K562 (cell line): ENCODE data around the gene PRKRIP1. TPM values are rescaled to one million over a fixed set of nuclear protein-coding genes. Genes with fewer than 3 reads are reported as not detected.
A peak's percentile ranks its signal among the peaks of the same experiment; 100 is the strongest.

Experiments used
- ATAC-seq: fragments of 200-7000 bp; cut with Tn5 transposase; 3 replicates; pipeline ENCODE4 v1.9.1; 2020; ENCODE audit warnings: moderate library complexity
- BruUV-seq: library from RNA; stranded (reverse); fragments of 400-500 nt; replicated peaks from 2 replicates; lab custom pipeline; 2021; lab: Mats Ljungman, UMichigan
- CTCF ChIA-PET: fragments of 300-600 bp; formaldehyde crosslinking; extraction: SDS; loops from one replicate; lab custom pipeline; 2021; ENCODE audit warnings: low intra/inter-chr PET ratio; lab: Yijun Ruan, JAX
- POLR2A ChIA-PET: fragments of 300-600, 350-650 bp; sonication (Branson Sonifier 250); formaldehyde crosslinking; extraction: SDS; loops from one replicate; lab custom pipeline; 2021; ENCODE audit warnings: antibody characterized with exemption, inconsistent platforms; lab: Yijun Ruan, JAX
- DNase-seq, 4 experiments: peaks; one replicate each; pipeline versions ENCODE4 v3.0.0 to v3.0.0-alpha.2; 2011 to 2018; ENCODE audit warnings: low spot score in 3 of 4, mixed read lengths in 3 of 4; ENCODE audit errors: extremely low read depth in 1 of 4
- FAIRE-seq: peaks from 2 replicates; lab custom pipeline; 2011; peaks lifted over from hg19 to GRCh38; lab: Jason Lieb, UNC
- H2AFZ ChIP-seq: 2 replicates; pipeline ENCODE4 v1.6.0; 2011; ENCODE audit warnings: low read depth, low read length, control low read depth, inconsistent platforms
- H3K27ac ChIP-seq: fragments of 200-600 bp; 3 replicates; pipeline ENCODE4 v1.8.0; 2011; ENCODE audit warnings: low read depth, mild to moderate bottlenecking, control low read depth, inconsistent platforms, low read length, moderate library complexity, mixed read lengths; ENCODE audit errors: extremely low read depth
- H3K27me3 ChIP-seq, 2 experiments: fragments of 300-600 bp in 1 of 2; 2 replicates in 1 of 2; 3 replicates in 1 of 2; pipeline versions ENCODE4 v1.6.0 to v1.8.0; 2011; ENCODE audit warnings: inconsistent platforms in 2 of 2, low read length in 2 of 2, mild to moderate bottlenecking in 1 of 2, mixed read lengths in 1 of 2, moderate library complexity in 1 of 2; ENCODE audit not compliant: control insufficient read depth in 2 of 2, insufficient read depth in 2 of 2
- H3K36me3 ChIP-seq: fragments of 300-600 bp; 3 replicates; pipeline ENCODE4 v1.8.0; 2011; ENCODE audit warnings: mild to moderate bottlenecking, low read length, inconsistent platforms; ENCODE audit not compliant: control insufficient read depth, insufficient read depth
- H3K4me1 ChIP-seq, 2 experiments: fragments of 200-600 bp in 1 of 2; replicated peaks in 1 of 2; 2 replicates in 1 of 2; 3 replicates in 1 of 2; pipeline versions ENCODE4 v1.5.1 to v1.8.0; 2011; ENCODE audit warnings: inconsistent platforms in 2 of 2, low read length in 2 of 2, mild to moderate bottlenecking in 1 of 2, mixed read lengths in 1 of 2, moderate library complexity in 1 of 2; ENCODE audit not compliant: control insufficient read depth in 2 of 2, insufficient read depth in 2 of 2
- H3K4me2 ChIP-seq: 2 replicates; pipeline ENCODE4 v1.6.1; 2011; ENCODE audit warnings: low read length, control low read depth, inconsistent platforms, mixed read lengths; ENCODE audit not compliant: insufficient read depth
- H3K4me3 ChIP-seq: fragments of 200-600 bp; sonication (generic), shearing (Covaris generic); 2 replicates; pipeline ENCODE4 v1.5.1; 2016; ENCODE audit warnings: control low read depth, inconsistent platforms
- H3K79me2 ChIP-seq: fragments of 200-600 bp; 3 replicates; pipeline ENCODE4 v1.8.0; 2011; ENCODE audit warnings: low read length, inconsistent platforms; ENCODE audit not compliant: control insufficient read depth, insufficient read depth
- H3K9ac ChIP-seq, 2 experiments: 2 replicates each; pipeline versions ENCODE4 v1.6.0 to v1.6.1; 2011; ENCODE audit warnings: low read depth in 2 of 2, low read length in 2 of 2, control low read depth in 1 of 2, inconsistent platforms in 1 of 2, mild to moderate bottlenecking in 1 of 2, mixed read lengths in 1 of 2; ENCODE audit not compliant: insufficient read depth in 1 of 2
- H3K9me1 ChIP-seq: one replicate; pipeline ENCODE4 v1.6.0; 2011; ENCODE audit warnings: inconsistent platforms, mild to moderate bottlenecking, low read length, moderate library complexity; ENCODE audit not compliant: control insufficient read depth, insufficient read depth
- H3K9me3 ChIP-seq: replicated peaks from 2 replicates; pipeline ENCODE4 v1.5.1; 2011; ENCODE audit warnings: low read depth, low read length, inconsistent platforms; ENCODE audit not compliant: control insufficient read depth, insufficient read depth
- H4K20me1 ChIP-seq: replicated peaks from 2 replicates; pipeline ENCODE4 v1.6.1; 2011; ENCODE audit warnings: low read length, inconsistent platforms, mixed read lengths; ENCODE audit not compliant: control insufficient read depth, insufficient read depth
- HMGN3 ChIP-seq: IDR thresholded peaks from 2 replicates; pipeline ENCODE4 v1.6.1; 2011; ENCODE audit warnings: borderline replicate concordance, low read depth, mild to moderate bottlenecking, mixed read lengths, low read length; ENCODE audit not compliant: insufficient read length; ENCODE audit errors: extremely low read depth
- MBD1 ChIP-seq: fragments of 250-450 bp; sonication (Bioruptor Pico); IDR thresholded peaks from 2 replicates; pipeline ENCODE4 v1.8.0; 2022; ENCODE audit warnings: inconsistent platforms
- RBFOX2 ChIP-seq: fragments of 200-400 bp; formaldehyde crosslinking; IDR thresholded peaks from 2 replicates; pipeline ENCODE4 v1.6.1; 2017; ENCODE audit warnings: low read depth, mild to moderate bottlenecking, low read length, moderate library complexity
- ZBTB33 ChIP-seq: sonication (generic); formaldehyde crosslinking; IDR thresholded peaks from 2 replicates; pipeline ENCODE4 v1.8.1; 2023; ENCODE audit warnings: mild to moderate bottlenecking, missing genetic modification reagents
- WGBS: fragments of 100-300 bp; shearing (Covaris generic); methylation state at CpG from one replicate; pipeline ENCODE4 v1.1.6; 2016; ENCODE audit warnings: low coverage, mixed read lengths; ENCODE audit not compliant: insufficient coverage; ENCODE audit errors: missing lambda C conversion rate; 5-methylcytosine and 5-hydroxymethylcytosine counted together
- in situ Hi-C: fragments of 300-500 bp; cut with MboI; formaldehyde crosslinking; loops from 4 replicates; pipeline ENCODE4 v1.15.0; 2018; ENCODE audit warnings: inconsistent platforms, mixed read lengths
- intact Hi-C: fragments of 100-400 bp; cut with micrococcal nuclease; formaldehyde crosslinking; loops from 2 replicates; pipeline ENCODE4 v1.14.2; 2022
- polyA plus RNA-seq, 8 experiments: library from polyadenylated mRNA; depleted of rRNA in 4 of 8; stranded (reverse) in 5 of 8; unstranded in 3 of 8; fragments of >200 nt; fragmentation: Nextera tagmentation in 2 of 8; fragmentation: Illumina TruSeq in 1 of 8; extraction: Ambion mirVana in 2 of 8; extraction: Trizol in 1 of 8; gene quantifications; 2 replicates each; pipeline versions ENCODE4 v1.2.1 to v1.2.3, GENCODE V29; 2011 to 2014; ENCODE audit warnings: inconsistent platforms in 1 of 8, missing spikeins in 1 of 8
- total RNA-seq, 7 experiments: library from RNA; depleted of rRNA in 6 of 7; stranded (reverse); fragments of >200 nt in 6 of 7; fragmentation: Illumina TruSeq in 2 of 7; extraction: Trizol in 2 of 7; gene quantifications; 2 replicates each; pipeline versions ENCODE4 v1.2.1 to v1.2.3, GENCODE V29; 2011 to 2021; ENCODE audit warnings: low replicate concordance in 1 of 7

The PRKRIP1 gene
- total and polyA plus RNA-seq, 9 of the 15 experiments (the other 6 are each of a cell fraction or from before 2014, with no cell fraction given), result 14.9 to 52.1 (median 19.8) TPM

GRCh38 chr7:102446387-102447156 is 50.4 kb downstream of the PRKRIP1 start:
- no TSS peak for BruUV-seq
- Histone ChIP-seq H3K36me3 (peaks cover 24% of the 10 kb centered on the region; the same call in 2 of the 3 replicates), H3K4me2 (no peak overlapping the region), H3K4me3 (no peak overlapping the region), H3K79me2 (no peaks in the 10 kb centered on the region), H3K27ac (no peak overlapping the region), H3K4me1 (peaks cover 25 to 64% of the 10 kb centered on the region in 2 experiments), H4K20me1 (no peaks in the 10 kb centered on the region; the same call in 1 of the 2 replicates), H3K27me3 (no peaks in the 10 kb centered on the region), H3K9me1 (peaks cover 3% of the 10 kb centered on the region), H2AFZ (no peak overlapping the region), H3K9ac (no peak overlapping the region; a peak in 1 of 4 replicates), H3K9me3 (no peaks in the 10 kb centered on the region)
- ATAC-seq (no peak), FAIRE-seq (no peak), DNase-seq (no peak)
- WGBS, result 92% methylated on average over 40 of the region's 41 CpGs
- ChIA-PET POLR2A (interaction anchor here (1.5 kb wide), 1 partner anchor 10 kb away, joined by 3 read pairs; no protein-coding TSS in a partner anchor), CTCF (no interaction called here)
- in situ Hi-C loops, result no loop called here
- intact Hi-C loops, result no loop called here
- TF ChIP-seq RBFOX2 (peak; percentile 21; the same call in 1 of the 2 replicates), MBD1 (no peak), HMGN3 (peak; percentile 22), ZBTB33 (CRISPR knock-in tag) (peak; percentile 83)
